ENCODE measurements around the gene RTP3.

DNA sequence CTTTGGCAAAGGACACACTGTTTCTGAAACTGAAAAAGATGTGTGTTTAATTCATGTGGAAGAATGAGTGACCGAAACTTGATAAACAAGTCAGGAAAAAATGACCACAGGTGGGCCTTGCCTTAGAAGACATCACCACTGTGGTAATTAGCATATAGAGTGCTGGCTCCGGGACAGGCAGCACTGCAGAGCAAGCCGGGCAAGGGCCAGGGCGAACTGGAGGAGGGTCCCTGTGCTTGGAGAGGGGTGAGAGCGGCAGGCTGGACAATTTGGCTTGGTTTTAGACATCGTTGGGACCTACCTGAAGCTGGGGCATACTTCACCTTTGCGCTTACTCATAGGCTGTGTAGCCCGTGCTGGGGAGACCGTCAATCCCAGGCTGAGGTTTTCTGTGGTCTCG lies 8.2 kb downstream of the RTP3 start:
- TF ChIP-seq, protein P1, sequence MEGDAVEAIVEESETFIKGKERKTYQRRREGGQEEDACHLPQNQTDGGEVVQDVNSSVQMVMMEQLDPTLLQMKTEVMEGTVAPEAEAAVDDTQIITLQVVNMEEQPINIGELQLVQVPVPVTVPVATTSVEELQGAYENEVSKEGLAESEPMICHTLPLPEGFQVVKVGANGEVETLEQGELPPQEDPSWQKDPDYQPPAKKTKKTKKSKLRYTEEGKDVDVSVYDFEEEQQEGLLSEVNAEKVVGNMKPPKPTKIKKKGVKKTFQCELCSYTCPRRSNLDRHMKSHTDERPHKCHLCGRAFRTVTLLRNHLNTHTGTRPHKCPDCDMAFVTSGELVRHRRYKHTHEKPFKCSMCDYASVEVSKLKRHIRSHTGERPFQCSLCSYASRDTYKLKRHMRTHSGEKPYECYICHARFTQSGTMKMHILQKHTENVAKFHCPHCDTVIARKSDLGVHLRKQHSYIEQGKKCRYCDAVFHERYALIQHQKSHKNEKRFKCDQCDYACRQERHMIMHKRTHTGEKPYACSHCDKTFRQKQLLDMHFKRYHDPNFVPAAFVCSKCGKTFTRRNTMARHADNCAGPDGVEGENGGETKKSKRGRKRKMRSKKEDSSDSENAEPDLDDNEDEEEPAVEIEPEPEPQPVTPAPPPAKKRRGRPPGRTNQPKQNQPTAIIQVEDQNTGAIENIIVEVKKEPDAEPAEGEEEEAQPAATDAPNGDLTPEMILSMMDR (IDR thresholded peaks at IDR 0.05): no peak
- no peak for TF ChIP-seq POLR2A (IDR thresholded peaks at IDR 0.05)

All from esophagus squamous epithelium (tissue), 4 donors.